A673 (cell line): ENCODE data around the gene BARX1.

Experiments
- EZH2 ChIP-seq: fragments of 200-600 bp; sonication (generic); IDR thresholded peaks from 2 replicates; pipeline ENCODE4 v1.6.1; 2017; ENCODE audit warnings: borderline replicate concordance, low read depth, mild to moderate bottlenecking, mixed read lengths, antibody characterized with exemption, low read length; ENCODE audit not compliant: poor library complexity, severe bottlenecking
- TF ChIP-seq, protein P1 (sequence below): fragments of 300-800, 200-600 bp; sonication (generic); conservative IDR thresholded peaks from 2 replicates; pipeline ENCODE4 v1.5.1; 2017; ENCODE audit warnings: low read depth, mild to moderate bottlenecking, antibody characterized with exemption, low read length, moderate library complexity, mixed read lengths

DNA sequence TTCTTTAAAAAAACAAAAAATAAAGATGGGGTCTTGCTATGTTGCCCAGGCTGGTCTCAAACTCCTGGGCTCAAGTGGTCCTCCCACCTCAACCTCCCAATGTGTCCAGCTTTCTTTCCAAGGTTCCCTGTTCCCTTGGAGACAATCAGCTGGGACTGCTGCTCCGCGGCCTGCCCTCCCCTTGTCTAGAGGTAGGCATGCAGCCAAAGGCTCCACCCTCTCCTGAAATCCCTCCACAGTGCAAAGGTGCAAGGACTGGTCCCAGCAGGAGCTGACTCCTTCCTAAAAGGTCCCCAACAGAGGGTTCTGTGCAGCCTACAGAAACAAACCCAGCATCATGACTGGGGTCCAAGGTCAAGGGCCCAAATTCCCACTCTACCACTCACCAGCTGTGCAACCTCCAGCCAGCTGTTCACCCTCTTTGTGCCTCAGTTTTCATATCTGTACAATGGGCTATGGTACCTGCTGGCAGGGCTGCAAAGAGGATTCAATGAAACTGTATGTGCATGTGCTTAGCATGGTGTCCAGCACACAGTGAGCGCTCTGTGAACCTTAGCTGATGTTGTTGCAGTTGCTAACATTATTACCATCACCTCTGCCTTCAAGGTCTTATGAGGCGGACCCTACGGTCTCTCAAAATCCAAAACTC is 47.5 kb downstream of the BARX1 start:
- TF ChIP-seq, protein P1, sequence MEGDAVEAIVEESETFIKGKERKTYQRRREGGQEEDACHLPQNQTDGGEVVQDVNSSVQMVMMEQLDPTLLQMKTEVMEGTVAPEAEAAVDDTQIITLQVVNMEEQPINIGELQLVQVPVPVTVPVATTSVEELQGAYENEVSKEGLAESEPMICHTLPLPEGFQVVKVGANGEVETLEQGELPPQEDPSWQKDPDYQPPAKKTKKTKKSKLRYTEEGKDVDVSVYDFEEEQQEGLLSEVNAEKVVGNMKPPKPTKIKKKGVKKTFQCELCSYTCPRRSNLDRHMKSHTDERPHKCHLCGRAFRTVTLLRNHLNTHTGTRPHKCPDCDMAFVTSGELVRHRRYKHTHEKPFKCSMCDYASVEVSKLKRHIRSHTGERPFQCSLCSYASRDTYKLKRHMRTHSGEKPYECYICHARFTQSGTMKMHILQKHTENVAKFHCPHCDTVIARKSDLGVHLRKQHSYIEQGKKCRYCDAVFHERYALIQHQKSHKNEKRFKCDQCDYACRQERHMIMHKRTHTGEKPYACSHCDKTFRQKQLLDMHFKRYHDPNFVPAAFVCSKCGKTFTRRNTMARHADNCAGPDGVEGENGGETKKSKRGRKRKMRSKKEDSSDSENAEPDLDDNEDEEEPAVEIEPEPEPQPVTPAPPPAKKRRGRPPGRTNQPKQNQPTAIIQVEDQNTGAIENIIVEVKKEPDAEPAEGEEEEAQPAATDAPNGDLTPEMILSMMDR = no peak
- no peak for TF ChIP-seq EZH2
